CD14-positive monocyte (primary cell): ENCODE data around the gene CRYZ. TPM values are rescaled to one million over a fixed set of nuclear protein-coding genes. Genes with fewer than 3 reads are reported as not detected.
"Not testable (repeated sequence)": the region's sequence is repeated elsewhere in the genome, so short reads cannot be mapped to it uniquely, and the experiment has no call there.

Experiments
- DNase-seq, 3 donors: peaks; one replicate each; pipeline ENCODE4 v3.0.0-alpha.2; 2011 to 2022
- H2AFZ ChIP-seq: 2 replicates; pipeline ENCODE4 v1.6.0; 2012; ENCODE audit warnings: mild to moderate bottlenecking, low read depth, low read length, inconsistent platforms; ENCODE audit not compliant: insufficient read depth, poor library complexity, severe bottlenecking
- H3K27ac ChIP-seq, 2 donors: 1 replicate in 1 of 2; 2 replicates in 1 of 2; pipeline ENCODE4 v1.5.1; 2012 to 2013; ENCODE audit warnings: low read length in 2 of 2, control low read depth in 1 of 2, inconsistent platforms in 1 of 2, low read depth in 1 of 2, mild to moderate bottlenecking in 1 of 2
- H3K27me3 ChIP-seq, 2 donors: one replicate each; pipeline versions ENCODE4 v1.6.0 to v1.6.1; 2011 to 2013; ENCODE audit warnings: low read length in 2 of 2; ENCODE audit not compliant: control insufficient read depth in 2 of 2, insufficient read depth in 2 of 2
- H3K36me3 ChIP-seq, 2 donors: replicated peaks in 1 of 2; 1 replicate in 1 of 2; 2 replicates in 1 of 2; pipeline versions ENCODE4 v1.5.1 to v1.6.1; 2012 to 2013; ENCODE audit warnings: low read length in 2 of 2, control low read depth in 1 of 2, inconsistent platforms in 1 of 2, mild to moderate bottlenecking in 1 of 2; ENCODE audit not compliant: insufficient read depth in 2 of 2, control insufficient read depth in 1 of 2
- H3K4me1 ChIP-seq, 2 donors: 1 replicate in 1 of 2; 2 replicates in 1 of 2; pipeline versions ENCODE4 v1.5.1 to v1.6.1; 2012 to 2013; ENCODE audit warnings: low read length in 2 of 2, control low read depth in 1 of 2, inconsistent platforms in 1 of 2, mild to moderate bottlenecking in 1 of 2, moderate library complexity in 1 of 2; ENCODE audit not compliant: insufficient read depth in 2 of 2, control insufficient read depth in 1 of 2
- H3K4me2 ChIP-seq: replicated peaks from 2 replicates; pipeline ENCODE3; 2012; ENCODE audit warnings: low read length, moderate library complexity, mild to moderate bottlenecking; ENCODE audit not compliant: poor library complexity, severe bottlenecking; ENCODE audit errors: extremely low read depth
- H3K4me3 ChIP-seq, 3 experiments: fragments of 200-600 bp in 1 of 3; sonication (generic) in 1 of 3; replicated peaks in 1 of 3; 1 replicate in 2 of 3; 2 replicates in 1 of 3; pipeline ENCODE4 v1.5.1; 2011 to 2013; ENCODE audit warnings: low read length in 3 of 3, mild to moderate bottlenecking in 3 of 3, control low read depth in 2 of 3, low read depth in 2 of 3, inconsistent platforms in 1 of 3, moderate library complexity in 1 of 3
- H3K79me2 ChIP-seq: 2 replicates; pipeline ENCODE4 v1.6.0; 2012; ENCODE audit warnings: mild to moderate bottlenecking, control low read depth, inconsistent platforms, low read length, moderate library complexity; ENCODE audit not compliant: insufficient read depth
- H3K9ac ChIP-seq: 2 replicates; pipeline ENCODE4 v1.6.0; 2017; ENCODE audit warnings: low read length, mild to moderate bottlenecking; ENCODE audit not compliant: insufficient read depth, poor library complexity, severe bottlenecking
- H3K9me3 ChIP-seq, 2 donors: replicated peaks in 1 of 2; 1 replicate in 1 of 2; 2 replicates in 1 of 2; pipeline versions ENCODE4 v1.5.1 to v1.6.1; 2012 to 2013; ENCODE audit warnings: low read length in 2 of 2, control low read depth in 1 of 2; ENCODE audit not compliant: control insufficient read depth in 1 of 2, insufficient read depth in 1 of 2
- H4K20me1 ChIP-seq: 2 replicates; pipeline ENCODE4 v1.6.0; 2012; ENCODE audit warnings: mild to moderate bottlenecking, low read length, control low read depth, moderate library complexity; ENCODE audit not compliant: insufficient read depth
- H3K27ac Mint-ChIP-seq, 7 donors: one replicate each; pipeline ENCODE4 v1.8.0; 2020; ENCODE audit warnings: mild to moderate bottlenecking in 7 of 7, mixed read lengths in 7 of 7, moderate library complexity in 6 of 7, inconsistent platforms in 2 of 7
- H3K27me3 Mint-ChIP-seq, 3 donors: one replicate each; pipeline ENCODE4 v1.8.0; 2021 to 2022; ENCODE audit warnings: low read depth in 3 of 3, mild to moderate bottlenecking in 3 of 3, mixed read lengths in 3 of 3, moderate library complexity in 3 of 3, inconsistent platforms in 1 of 3
- H3K36me3 Mint-ChIP-seq, 2 donors: one replicate each; pipeline ENCODE4 v1.8.0; 2020; ENCODE audit warnings: mixed read lengths in 2 of 2, inconsistent platforms in 1 of 2, mild to moderate bottlenecking in 1 of 2
- H3K4me1 Mint-ChIP-seq: one replicate; pipeline ENCODE4 v1.8.0; 2020; ENCODE audit warnings: mild to moderate bottlenecking, mixed read lengths
- H3K4me3 Mint-ChIP-seq, 2 donors: one replicate each; pipeline ENCODE4 v1.8.0; 2020; ENCODE audit warnings: mild to moderate bottlenecking in 2 of 2, mixed read lengths in 2 of 2, moderate library complexity in 1 of 2
- H3K9me3 Mint-ChIP-seq, 7 donors: one replicate each; pipeline ENCODE4 v1.8.0; 2020 to 2022; ENCODE audit warnings: mixed read lengths in 7 of 7, mild to moderate bottlenecking in 6 of 7, moderate library complexity in 6 of 7, inconsistent platforms in 2 of 7
- WGBS: methylation state at CpG from one replicate; pipeline ENCODE4 v1.1.5; 2013; ENCODE audit warnings: missing lambda C conversion rate; ENCODE audit not compliant: insufficient coverage; 5-methylcytosine and 5-hydroxymethylcytosine counted together
- intact Hi-C, 2 donors: fragments of 100-400 bp; cut with micrococcal nuclease; formaldehyde crosslinking; loops; one replicate each; pipeline versions ENCODE4 v1.15.0 to v1.15.1; 2023
- polyA plus RNA-seq, 3 donors: library from polyadenylated mRNA; depleted of rRNA in 1 of 3; unstranded in 2 of 3; stranded (reverse) in 1 of 3; fragments of 300-500 nt in 2 of 3; fragments of >200 nt in 1 of 3; fragmentation: Illumina TruSeq in 2 of 3; gene quantifications; 1 replicate in 2 of 3; 2 replicates in 1 of 3; pipeline ENCODE4 v1.2.3, GENCODE V29; 2012 to 2021
- TF ChIP-seq, protein P1 (sequence below): fragments of 200-600 bp; IDR thresholded peaks from one replicate; pipeline ENCODE4 v1.8.0; 2022; ENCODE audit warnings: antibody characterized with exemption, mild to moderate bottlenecking

CRYZ gene
- polyA plus RNA-seq, 3 donors = 1.6 to 16.4 (median 6.1) TPM

- no peak overlapping the region for H3K27ac ChIP-seq
- peaks cover 9 to 20% of the 10 kb centered on the region in 2 donors for H3K4me1 ChIP-seq
- no peaks in the 10 kb centered on the region for H4K20me1 ChIP-seq
- Mint-ChIP-seq H3K27ac (no peak overlapping the region), H3K4me3 (no peak overlapping the region), H3K36me3 (peaks cover 52 to 54% of the 10 kb centered on the region in 2 donors), H3K4me1 (peaks cover 15% of the 10 kb centered on the region), H3K27me3 (no peaks in the 10 kb centered on the region), H3K9me3 (peaks cover 9 to 20% (median 13%) of the 10 kb centered on the region in 7 donors)
- H3K4me3 ChIP-seq = no peak overlapping the region
- no peak overlapping the region for H3K9ac ChIP-seq
- peaks cover 10 to 14% of the 10 kb centered on the region in 2 donors for H3K9me3 ChIP-seq
- intact Hi-C loops = no loop called here
- H3K36me3 ChIP-seq = peaks cover 48 to 55% of the 10 kb centered on the region in 2 donors
- H3K4me2 ChIP-seq = no peak overlapping the region
- TF ChIP-seq, protein P1, sequence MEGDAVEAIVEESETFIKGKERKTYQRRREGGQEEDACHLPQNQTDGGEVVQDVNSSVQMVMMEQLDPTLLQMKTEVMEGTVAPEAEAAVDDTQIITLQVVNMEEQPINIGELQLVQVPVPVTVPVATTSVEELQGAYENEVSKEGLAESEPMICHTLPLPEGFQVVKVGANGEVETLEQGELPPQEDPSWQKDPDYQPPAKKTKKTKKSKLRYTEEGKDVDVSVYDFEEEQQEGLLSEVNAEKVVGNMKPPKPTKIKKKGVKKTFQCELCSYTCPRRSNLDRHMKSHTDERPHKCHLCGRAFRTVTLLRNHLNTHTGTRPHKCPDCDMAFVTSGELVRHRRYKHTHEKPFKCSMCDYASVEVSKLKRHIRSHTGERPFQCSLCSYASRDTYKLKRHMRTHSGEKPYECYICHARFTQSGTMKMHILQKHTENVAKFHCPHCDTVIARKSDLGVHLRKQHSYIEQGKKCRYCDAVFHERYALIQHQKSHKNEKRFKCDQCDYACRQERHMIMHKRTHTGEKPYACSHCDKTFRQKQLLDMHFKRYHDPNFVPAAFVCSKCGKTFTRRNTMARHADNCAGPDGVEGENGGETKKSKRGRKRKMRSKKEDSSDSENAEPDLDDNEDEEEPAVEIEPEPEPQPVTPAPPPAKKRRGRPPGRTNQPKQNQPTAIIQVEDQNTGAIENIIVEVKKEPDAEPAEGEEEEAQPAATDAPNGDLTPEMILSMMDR = no peak
- H2AFZ ChIP-seq = no peak overlapping the region
- H3K79me2 ChIP-seq = peaks cover 8% of the 10 kb centered on the region
- H3K27me3 ChIP-seq = no peaks in the 10 kb centered on the region
- WGBS = 96% methylated on average over 4 of the region's 4 CpGs
- no peak for DNase-seq
These were observed 4.5 kb upstream of the CRYZ start for GRCh38 chr1:74737333-74737732.

DNA sequence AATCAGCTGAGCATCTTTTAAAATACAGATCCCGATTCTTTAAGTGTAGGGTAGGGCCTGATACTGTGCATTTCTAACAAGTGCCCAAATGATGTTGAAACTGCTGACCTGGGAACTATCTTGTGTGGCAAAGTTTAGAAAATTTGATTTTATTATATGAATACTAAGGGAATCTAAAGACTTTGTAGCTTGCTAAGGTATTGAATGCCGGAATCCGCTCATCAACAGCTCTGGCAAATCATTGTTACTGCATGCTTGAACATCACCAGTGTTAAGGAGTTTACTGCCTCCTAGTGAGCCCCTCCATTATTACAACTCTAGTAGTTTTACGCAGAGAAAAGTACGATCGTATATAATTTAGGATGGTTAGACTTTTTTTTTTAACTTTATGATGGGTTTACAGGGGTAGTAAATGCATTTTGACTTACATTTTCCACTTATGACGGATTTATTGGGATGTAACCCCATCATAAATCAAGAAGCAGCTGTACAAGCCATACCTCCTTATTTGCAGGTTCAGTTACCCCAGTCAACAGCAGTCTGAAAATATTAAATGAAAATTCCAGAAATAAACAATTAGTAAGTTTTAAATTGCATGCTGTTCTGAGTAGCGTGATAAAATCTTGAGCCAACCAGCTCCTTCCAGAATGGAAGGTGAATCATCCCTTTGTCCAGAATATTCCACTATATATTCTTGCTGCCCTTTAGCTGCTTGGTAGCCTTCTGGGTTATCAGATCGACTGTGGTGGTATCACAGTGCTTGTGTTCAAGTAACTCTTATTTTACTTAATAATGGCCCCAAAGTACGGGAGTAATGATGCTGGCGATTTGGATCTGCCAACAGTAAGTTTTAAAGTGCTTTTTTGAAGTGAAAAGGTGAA, 994 bp upstream of the CRYZ start:
- Mint-ChIP-seq H3K9me3 (peaks cover 0 to 4% (median 0%) of the 10 kb centered on the region in 7 donors), H3K27ac (peak overlapping the region; percentile 92 to 99 (median 96)), H3K4me3 (peak overlapping the region; percentile 99 to 100), H3K36me3 (peaks cover 21 to 25% of the 10 kb centered on the region in 2 donors), H3K27me3 (peaks cover 0 to 2% (median 0%) of the 10 kb centered on the region in 3 donors), H3K4me1 (peaks cover 15% of the 10 kb centered on the region)
- Histone ChIP-seq H3K9me3 (peaks cover 0 to 5% of the 10 kb centered on the region in 2 donors), H3K4me3 (peak overlapping the region; percentile 69 to 96 (median 90)), H3K27ac (peak overlapping the region; percentile 76 to 91), H2AFZ (peak overlapping the region; percentile 96), H3K4me1 (peaks cover 9 to 23% of the 10 kb centered on the region in 2 donors), H3K79me2 (peaks cover 8% of the 10 kb centered on the region), H3K36me3 (peaks cover 21 to 22% of the 10 kb centered on the region in 2 donors), H3K9ac (peak overlapping the region; percentile 77), H4K20me1 (no peaks in the 10 kb centered on the region), H3K27me3 (no peaks in the 10 kb centered on the region), H3K4me2 (peak overlapping the region; percentile 88)
- peak; percentile 35 to 52 (median 39) for DNase-seq
- 0% methylated on average over 1 of the region's 11 CpGs for WGBS
- TF ChIP-seq, protein P1 = peak; percentile 80
- intact Hi-C loops = no loop called here

DNA sequence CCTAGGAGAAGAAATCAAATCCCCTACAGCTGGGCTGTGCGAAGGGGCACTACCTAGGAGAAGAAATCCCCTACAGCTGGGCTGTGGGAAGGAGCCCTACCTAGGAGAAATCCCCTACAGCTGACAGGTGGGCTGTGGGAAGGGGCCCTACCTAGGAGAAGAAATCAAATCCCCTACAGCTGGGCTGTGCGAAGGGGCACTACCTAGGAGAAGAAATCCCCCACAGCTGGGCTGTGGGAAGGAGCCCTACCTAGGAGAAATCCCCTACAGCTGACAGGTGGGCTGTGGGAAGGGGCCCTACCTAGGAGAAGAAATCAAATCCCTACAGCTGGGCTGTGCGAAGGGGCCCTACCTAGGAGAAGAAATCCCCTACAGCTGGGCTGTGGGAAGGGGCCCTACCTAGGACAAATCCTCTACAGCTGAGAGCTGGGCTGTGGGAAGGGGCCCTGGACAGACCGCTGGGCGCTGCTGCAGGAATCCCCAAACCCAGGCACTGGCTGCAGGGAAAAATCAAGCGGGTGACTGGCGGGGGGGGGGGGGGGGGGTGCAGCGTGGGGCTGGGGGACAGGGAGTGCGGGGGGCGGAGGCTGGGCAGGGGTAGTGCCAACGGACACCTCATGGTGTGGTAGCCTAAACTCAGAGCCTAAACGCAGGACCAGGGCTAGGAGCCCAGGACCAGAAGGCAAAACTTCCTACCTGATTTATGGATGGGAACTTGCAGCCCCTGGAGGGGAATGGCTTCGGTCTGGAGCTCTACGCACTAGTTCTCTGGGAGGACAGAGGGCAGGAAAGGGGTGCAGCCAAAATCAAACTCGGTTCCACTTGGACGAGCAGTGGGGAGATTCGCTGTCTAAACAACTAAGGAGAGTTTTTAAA, 541 bp downstream of the CRYZ start:
- H3K4me3 ChIP-seq = peak overlapping the region; percentile 69 to 96 (median 90)
- peak overlapping the region; percentile 88 for H3K4me2 ChIP-seq
- peak overlapping the region in 1 of 2 donors; percentile 91 for H3K27ac ChIP-seq
- DNase-seq, H3K9me3 ChIP-seq, H3K79me2 ChIP-seq, H3K27me3 ChIP-seq, H3K9me3 Mint-ChIP-seq, intact Hi-C loops, H3K27me3 Mint-ChIP-seq, H4K20me1 ChIP-seq, H3K36me3 ChIP-seq: not testable (repeated sequence)
- H3K4me1 Mint-ChIP-seq = peaks cover 15% of the 10 kb centered on the region
- 0% methylated on average over 1 of the region's 17 CpGs for WGBS
- H3K9ac ChIP-seq = peak overlapping the region; percentile 77
- peak overlapping the region in 3 of 7 donors; percentile 96 to 99 (median 96) for H3K27ac Mint-ChIP-seq
- H3K4me3 Mint-ChIP-seq = peak overlapping the region; percentile 99 to 100
- peaks cover 9 to 23% of the 10 kb centered on the region in 2 donors for H3K4me1 ChIP-seq
- H2AFZ ChIP-seq = peak overlapping the region; percentile 96
- peaks cover 8 to 13% of the 10 kb centered on the region in 2 donors for H3K36me3 Mint-ChIP-seq
